K562 (cell line): Measurements from ENCODE around the gene AHNAK. TPM values are rescaled to one million over a fixed set of nuclear protein-coding genes. Genes with fewer than 3 reads are reported as not detected.

Experiments
- ATAC-seq: fragments of 200-7000 bp; cut with Tn5 transposase; 3 replicates; pipeline ENCODE4 v1.9.1; 2020; ENCODE audit warnings: moderate library complexity
- BruUV-seq: library from RNA; stranded (reverse); fragments of 400-500 nt; replicated peaks from 2 replicates; lab custom pipeline; 2021; lab: Mats Ljungman, UMichigan
- CTCF ChIA-PET: fragments of 300-600 bp; formaldehyde crosslinking; extraction: SDS; loops from one replicate; lab custom pipeline; 2021; ENCODE audit warnings: low intra/inter-chr PET ratio; lab: Yijun Ruan, JAX
- POLR2A ChIA-PET: fragments of 300-600, 350-650 bp; sonication (Branson Sonifier 250); formaldehyde crosslinking; extraction: SDS; loops from one replicate; lab custom pipeline; 2021; ENCODE audit warnings: antibody characterized with exemption, inconsistent platforms; lab: Yijun Ruan, JAX
- DNase-seq, 4 experiments: peaks; one replicate each; pipeline versions ENCODE4 v3.0.0 to v3.0.0-alpha.2; 2011 to 2018; ENCODE audit warnings: low spot score in 3 of 4, mixed read lengths in 3 of 4; ENCODE audit errors: extremely low read depth in 1 of 4
- FAIRE-seq: peaks from 2 replicates; lab custom pipeline; 2011; peaks lifted over from hg19 to GRCh38; lab: Jason Lieb, UNC
- H2AFZ ChIP-seq: 2 replicates; pipeline ENCODE4 v1.6.0; 2011; ENCODE audit warnings: low read depth, low read length, control low read depth, inconsistent platforms
- H3K27ac ChIP-seq: fragments of 200-600 bp; 3 replicates; pipeline ENCODE4 v1.8.0; 2011; ENCODE audit warnings: low read depth, mild to moderate bottlenecking, control low read depth, inconsistent platforms, low read length, moderate library complexity, mixed read lengths; ENCODE audit errors: extremely low read depth
- H3K27me3 ChIP-seq, 2 experiments: fragments of 300-600 bp in 1 of 2; 2 replicates in 1 of 2; 3 replicates in 1 of 2; pipeline versions ENCODE4 v1.6.0 to v1.8.0; 2011; ENCODE audit warnings: inconsistent platforms in 2 of 2, low read length in 2 of 2, mild to moderate bottlenecking in 1 of 2, mixed read lengths in 1 of 2, moderate library complexity in 1 of 2; ENCODE audit not compliant: control insufficient read depth in 2 of 2, insufficient read depth in 2 of 2
- H3K36me3 ChIP-seq: fragments of 300-600 bp; 3 replicates; pipeline ENCODE4 v1.8.0; 2011; ENCODE audit warnings: mild to moderate bottlenecking, low read length, inconsistent platforms; ENCODE audit not compliant: control insufficient read depth, insufficient read depth
- H3K4me1 ChIP-seq, 2 experiments: fragments of 200-600 bp in 1 of 2; replicated peaks in 1 of 2; 2 replicates in 1 of 2; 3 replicates in 1 of 2; pipeline versions ENCODE4 v1.5.1 to v1.8.0; 2011; ENCODE audit warnings: inconsistent platforms in 2 of 2, low read length in 2 of 2, mild to moderate bottlenecking in 1 of 2, mixed read lengths in 1 of 2, moderate library complexity in 1 of 2; ENCODE audit not compliant: control insufficient read depth in 2 of 2, insufficient read depth in 2 of 2
- H3K4me2 ChIP-seq: 2 replicates; pipeline ENCODE4 v1.6.1; 2011; ENCODE audit warnings: low read length, control low read depth, inconsistent platforms, mixed read lengths; ENCODE audit not compliant: insufficient read depth
- H3K4me3 ChIP-seq: fragments of 200-600 bp; sonication (generic), shearing (Covaris generic); 2 replicates; pipeline ENCODE4 v1.5.1; 2016; ENCODE audit warnings: control low read depth, inconsistent platforms
- H3K79me2 ChIP-seq: fragments of 200-600 bp; 3 replicates; pipeline ENCODE4 v1.8.0; 2011; ENCODE audit warnings: low read length, inconsistent platforms; ENCODE audit not compliant: control insufficient read depth, insufficient read depth
- H3K9ac ChIP-seq, 2 experiments: 2 replicates each; pipeline versions ENCODE4 v1.6.0 to v1.6.1; 2011; ENCODE audit warnings: low read depth in 2 of 2, low read length in 2 of 2, control low read depth in 1 of 2, inconsistent platforms in 1 of 2, mild to moderate bottlenecking in 1 of 2, mixed read lengths in 1 of 2; ENCODE audit not compliant: insufficient read depth in 1 of 2
- H3K9me1 ChIP-seq: one replicate; pipeline ENCODE4 v1.6.0; 2011; ENCODE audit warnings: inconsistent platforms, mild to moderate bottlenecking, low read length, moderate library complexity; ENCODE audit not compliant: control insufficient read depth, insufficient read depth
- H3K9me3 ChIP-seq: replicated peaks from 2 replicates; pipeline ENCODE4 v1.5.1; 2011; ENCODE audit warnings: low read depth, low read length, inconsistent platforms; ENCODE audit not compliant: control insufficient read depth, insufficient read depth
- H4K20me1 ChIP-seq: replicated peaks from 2 replicates; pipeline ENCODE4 v1.6.1; 2011; ENCODE audit warnings: low read length, inconsistent platforms, mixed read lengths; ENCODE audit not compliant: control insufficient read depth, insufficient read depth
- BCOR ChIP-seq: fragments of 450-650 bp; IDR thresholded peaks from 2 replicates; pipeline ENCODE4 v1.6.1; 2016
- CREB3 ChIP-seq: fragments of 450-650 bp; conservative IDR thresholded peaks from 2 replicates; pipeline ENCODE4 v1.6.1; 2016; ENCODE audit warnings: missing genetic modification characterization, low read depth, mild to moderate bottlenecking, missing compliant biosample characterization, moderate library complexity
- DMBX1 ChIP-seq: fragments of 250-450 bp; sonication (Bioruptor Pico); IDR thresholded peaks from 2 replicates; pipeline ENCODE4 v1.8.0; 2022; ENCODE audit warnings: inconsistent platforms, mild to moderate bottlenecking, moderate library complexity, borderline replicate concordance
- E2F1 ChIP-seq: sonication (generic); formaldehyde crosslinking; IDR thresholded peaks from 2 replicates; pipeline ENCODE4 v1.8.1; 2023; ENCODE audit warnings: mild to moderate bottlenecking, missing genetic modification reagents, moderate library complexity
- ELF2 ChIP-seq: fragments of 250-450 bp; sonication (Bioruptor Pico); IDR thresholded peaks from 2 replicates; pipeline ENCODE4 v1.5.0; 2021; ENCODE audit warnings: mild to moderate bottlenecking
- FUS ChIP-seq: fragments of 200-400 bp; formaldehyde crosslinking; optimal IDR thresholded peaks from 2 replicates; pipeline ENCODE3; 2017; ENCODE audit warnings: low read depth, low read length
- NCOA1 ChIP-seq: fragments of 450-650 bp; IDR thresholded peaks from 2 replicates; pipeline ENCODE4 v1.6.1; 2016; ENCODE audit warnings: low read depth
- PTBP1 ChIP-seq: fragments of 200-400 bp; formaldehyde crosslinking; IDR thresholded peaks from 2 replicates; pipeline ENCODE4 v1.6.1; 2017; ENCODE audit warnings: low read depth, low read length
- RBBP5 ChIP-seq: fragments of 200-600 bp; sonication (generic); IDR thresholded peaks from 2 replicates; pipeline ENCODE4 v1.6.1; 2012; ENCODE audit warnings: borderline replicate concordance, mild to moderate bottlenecking, low read length, control low read depth, inconsistent platforms; ENCODE audit not compliant: insufficient read depth, poor library complexity, severe bottlenecking
- SIRT6 ChIP-seq: IDR thresholded peaks from one replicate; pipeline ENCODE4 v1.6.1; 2012; ENCODE audit warnings: low read depth, mild to moderate bottlenecking, control low read depth, inconsistent platforms, low read length, moderate library complexity
- ZBTB12 ChIP-seq: fragments of 250-450 bp; sonication (Bioruptor Pico); IDR thresholded peaks from 2 replicates; pipeline ENCODE4 v1.4.0; 2020
- ZBTB5 ChIP-seq: fragments of 450-650 bp; IDR thresholded peaks from 2 replicates; pipeline ENCODE4 v1.6.1; 2017; ENCODE audit warnings: antibody characterized with exemption
- ZKSCAN3 ChIP-seq: fragments of 250-450 bp; sonication (Bioruptor Pico); IDR thresholded peaks from 2 replicates; pipeline ENCODE4 v1.4.0; 2020
- ZNF121 ChIP-seq: sonication (generic); formaldehyde crosslinking; conservative IDR thresholded peaks from 2 replicates; pipeline ENCODE4 v1.8.0; 2022; ENCODE audit warnings: missing genetic modification reagents
- ZNF212 ChIP-seq: fragments of 450-650 bp; formaldehyde crosslinking; IDR thresholded peaks from 2 replicates; pipeline ENCODE4 v1.4.0; 2020; ENCODE audit warnings: mild to moderate bottlenecking
- ZNF354B ChIP-seq: fragments of 250-450 bp; sonication (Bioruptor Pico); IDR thresholded peaks from 2 replicates; pipeline ENCODE4 v1.4.0; 2020
- ZNF511 ChIP-seq: sonication (generic); formaldehyde crosslinking; IDR thresholded peaks from 2 replicates; pipeline ENCODE4 v1.8.0; 2022; ENCODE audit warnings: mild to moderate bottlenecking, missing genetic modification reagents
- WGBS: fragments of 100-300 bp; shearing (Covaris generic); methylation state at CpG from one replicate; pipeline ENCODE4 v1.1.6; 2016; ENCODE audit warnings: low coverage, mixed read lengths; ENCODE audit not compliant: insufficient coverage; ENCODE audit errors: missing lambda C conversion rate; 5-methylcytosine and 5-hydroxymethylcytosine counted together
- in situ Hi-C: fragments of 300-500 bp; cut with MboI; formaldehyde crosslinking; loops from 4 replicates; pipeline ENCODE4 v1.15.0; 2018; ENCODE audit warnings: inconsistent platforms, mixed read lengths
- intact Hi-C: fragments of 100-400 bp; cut with micrococcal nuclease; formaldehyde crosslinking; loops from 2 replicates; pipeline ENCODE4 v1.14.2; 2022
- polyA plus RNA-seq, 8 experiments: library from polyadenylated mRNA; depleted of rRNA in 4 of 8; stranded (reverse) in 5 of 8; unstranded in 3 of 8; fragments of >200 nt; fragmentation: Nextera tagmentation in 2 of 8; fragmentation: Illumina TruSeq in 1 of 8; extraction: Ambion mirVana in 2 of 8; extraction: Trizol in 1 of 8; gene quantifications; 2 replicates each; pipeline versions ENCODE4 v1.2.1 to v1.2.3, GENCODE V29; 2011 to 2014; ENCODE audit warnings: inconsistent platforms in 1 of 8, missing spikeins in 1 of 8
- total RNA-seq, 7 experiments: library from RNA; depleted of rRNA in 6 of 7; stranded (reverse); fragments of >200 nt in 6 of 7; fragmentation: Illumina TruSeq in 2 of 7; extraction: Trizol in 2 of 7; gene quantifications; 2 replicates each; pipeline versions ENCODE4 v1.2.1 to v1.2.3, GENCODE V29; 2011 to 2021; ENCODE audit warnings: low replicate concordance in 1 of 7

The AHNAK gene
- total and polyA plus RNA-seq, 9 of the 15 experiments (the other 6 are each of a cell fraction or from before 2014, with no cell fraction given), result 1.5 to 89.7 (median 45.0) TPM

GRCh38 chr11:62428871-62429560, 117.6 kb downstream of the AHNAK start:
- BruUV-seq, result no TSS peak
- H3K9me1 ChIP-seq, result no peaks in the 10 kb centered on the region
- no peaks in the 10 kb centered on the region for H3K79me2 ChIP-seq
- ATAC-seq (no peak), DNase-seq (no peak), FAIRE-seq (no peak)
- H2AFZ ChIP-seq, result no peak overlapping the region; the same call in 1 of the 2 replicates
- no peak overlapping the region for H3K4me3 ChIP-seq
- H3K36me3 ChIP-seq, result no peaks in the 10 kb centered on the region
- intact Hi-C loops, result loop anchor here (10.0 kb wide), 1 partner anchor 76 kb away; no protein-coding TSS in a partner anchor
- H3K27ac ChIP-seq, result no peak overlapping the region
- H3K4me1 ChIP-seq, result peaks cover 9 to 35% of the 10 kb centered on the region in 2 experiments
- H3K4me2 ChIP-seq, result no peak overlapping the region
- no peaks in the 10 kb centered on the region for H3K9me3 ChIP-seq
- ChIA-PET CTCF (no interaction called here), POLR2A (interaction anchor here (0.6 to 1.6 kb wide), 5 partner anchors 8 to 163 kb away, joined by 3 to 7 read pairs (median 5); partner anchors contain the start of genes EEF1G and TUT1)
- H3K9ac ChIP-seq, result peak overlapping the region in 1 of 2 experiments; percentile 39; a peak in 1 of 4 replicates
- no peaks in the 10 kb centered on the region for H3K27me3 ChIP-seq
- WGBS, result 22% methylated on average over 8 of the region's 8 CpGs
- H4K20me1 ChIP-seq, result no peaks in the 10 kb centered on the region
- in situ Hi-C loops, result no loop called here
- TF ChIP-seq NCOA1 (no peak), ZNF354B (no peak), ZNF212 (no peak), ZKSCAN3 (CRISPR knock-in tag) (no peak), PTBP1 (no peak), BCOR (no peak), ZBTB5 (no peak), ELF2 (CRISPR knock-in tag) (peak; percentile 72; the same call in 1 of the 2 replicates), E2F1 (no peak), ZNF511 (no peak), DMBX1 (CRISPR knock-in tag) (peak; percentile 40; the same call in 1 of the 2 replicates), ZBTB12 (CRISPR knock-in tag) (no peak), FUS (no peak), CREB3 (tag) (peak; percentile 79), RBBP5 (no peak), ZNF121 (CRISPR knock-in tag) (no peak), SIRT6 (no peak)
